ENCODE results near the gene MACROD2.
A peak's percentile ranks its signal among the peaks of the same experiment; 100 is the strongest.

The MACROD2 gene

GRCh38 chr20:15415908-15416307 is 1420.6 kb downstream of the MACROD2 start:
- no peak for DNase-seq

- DNase-seq, result no peak
Measured at GRCh38 chr20:15419856-15420255, 1424.5 kb downstream of the MACROD2 start.

GRCh38 chr20:15422966-15423365 is 1427.7 kb downstream of the MACROD2 start:
- no peak for DNase-seq

GRCh38 chr20:15439551-15439950 is 1444.2 kb downstream of the MACROD2 start:
- DNase-seq, result no peak

- no peak for DNase-seq
Measured at GRCh38 chr20:15440049-15440820, 1444.9 kb downstream of the MACROD2 start.

- no peak for DNase-seq
Measured at GRCh38 chr20:15445056-15445840, 1449.9 kb downstream of the MACROD2 start.

GRCh38 chr20:15446373-15446772 is 1451.1 kb downstream of the MACROD2 start:
- DNase-seq, result no peak

GRCh38 chr20:15447549-15447948 is 1452.2 kb downstream of the MACROD2 start:
- no peak for DNase-seq

- DNase-seq, result no peak
Measured at GRCh38 chr20:15449061-15449460, 1453.7 kb downstream of the MACROD2 start.

GRCh38 chr20:15451241-15451640 is 1455.9 kb downstream of the MACROD2 start:
- DNase-seq, result no peak

- DNase-seq, result no peak
Measured at GRCh38 chr20:15455279-15455678, 1460.0 kb downstream of the MACROD2 start.

- no peak for DNase-seq
Measured at GRCh38 chr20:15461938-15462337, 1466.6 kb downstream of the MACROD2 start.

GRCh38 chr20:15475483-15475882 is 1480.2 kb downstream of the MACROD2 start:
- peak; percentile 7 to 76 for DNase-seq

- no peak for DNase-seq
Measured at GRCh38 chr20:15476186-15476585, 1480.9 kb downstream of the MACROD2 start.

GRCh38 chr20:15476781-15477180 is 1481.5 kb downstream of the MACROD2 start:
- DNase-seq, result no peak

- DNase-seq, result no peak
Measured at GRCh38 chr20:15482525-15482924, 1487.2 kb downstream of the MACROD2 start.

- no peak for DNase-seq
Measured at GRCh38 chr20:15485519-15485918, 1490.2 kb downstream of the MACROD2 start.

- DNase-seq, result no peak
Measured at GRCh38 chr20:15487030-15487429, 1491.7 kb downstream of the MACROD2 start.

GRCh38 chr20:15487682-15488081 is 1492.4 kb downstream of the MACROD2 start:
- no peak for DNase-seq

- DNase-seq, result no peak
Measured at GRCh38 chr20:15491575-15491974, 1496.3 kb downstream of the MACROD2 start.

GRCh38 chr20:15494851-15495250 is 1499.5 kb downstream of the MACROD2 start:
- no peak for DNase-seq

- DNase-seq, result no peak
Measured at GRCh38 chr20:15496501-15497039, 1501.3 kb downstream of the MACROD2 start.

- no peak for DNase-seq
Measured at GRCh38 chr20:15498926-15499325, 1503.6 kb downstream of the MACROD2 start.

GRCh38 chr20:15506311-15506710 is 1511.0 kb downstream of the MACROD2 start:
- peak; percentile 18 to 63 for DNase-seq
